ENCODE results near the gene GKN1.

Gene GKN1

DNA sequence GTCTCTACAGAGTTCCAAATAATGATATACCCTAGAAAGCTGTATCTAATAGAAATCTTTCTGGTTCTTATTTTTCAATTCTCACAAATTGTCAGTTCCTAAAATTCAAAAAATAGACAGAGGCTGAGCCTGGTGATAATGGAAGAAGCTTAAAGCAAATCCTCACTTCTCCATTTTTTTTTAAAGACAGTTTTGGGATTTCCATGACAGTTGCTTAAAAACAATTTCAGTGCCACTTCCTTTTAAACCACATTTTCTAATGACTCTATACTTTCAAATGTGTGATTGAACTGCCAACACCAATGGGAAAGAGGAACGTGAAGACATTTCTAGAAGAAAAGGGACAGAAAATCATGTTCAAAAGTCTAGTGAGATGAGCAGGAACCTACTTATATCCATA, 25.7 kb upstream of the GKN1 start (continued):
- TF ChIP-seq, protein P1, sequence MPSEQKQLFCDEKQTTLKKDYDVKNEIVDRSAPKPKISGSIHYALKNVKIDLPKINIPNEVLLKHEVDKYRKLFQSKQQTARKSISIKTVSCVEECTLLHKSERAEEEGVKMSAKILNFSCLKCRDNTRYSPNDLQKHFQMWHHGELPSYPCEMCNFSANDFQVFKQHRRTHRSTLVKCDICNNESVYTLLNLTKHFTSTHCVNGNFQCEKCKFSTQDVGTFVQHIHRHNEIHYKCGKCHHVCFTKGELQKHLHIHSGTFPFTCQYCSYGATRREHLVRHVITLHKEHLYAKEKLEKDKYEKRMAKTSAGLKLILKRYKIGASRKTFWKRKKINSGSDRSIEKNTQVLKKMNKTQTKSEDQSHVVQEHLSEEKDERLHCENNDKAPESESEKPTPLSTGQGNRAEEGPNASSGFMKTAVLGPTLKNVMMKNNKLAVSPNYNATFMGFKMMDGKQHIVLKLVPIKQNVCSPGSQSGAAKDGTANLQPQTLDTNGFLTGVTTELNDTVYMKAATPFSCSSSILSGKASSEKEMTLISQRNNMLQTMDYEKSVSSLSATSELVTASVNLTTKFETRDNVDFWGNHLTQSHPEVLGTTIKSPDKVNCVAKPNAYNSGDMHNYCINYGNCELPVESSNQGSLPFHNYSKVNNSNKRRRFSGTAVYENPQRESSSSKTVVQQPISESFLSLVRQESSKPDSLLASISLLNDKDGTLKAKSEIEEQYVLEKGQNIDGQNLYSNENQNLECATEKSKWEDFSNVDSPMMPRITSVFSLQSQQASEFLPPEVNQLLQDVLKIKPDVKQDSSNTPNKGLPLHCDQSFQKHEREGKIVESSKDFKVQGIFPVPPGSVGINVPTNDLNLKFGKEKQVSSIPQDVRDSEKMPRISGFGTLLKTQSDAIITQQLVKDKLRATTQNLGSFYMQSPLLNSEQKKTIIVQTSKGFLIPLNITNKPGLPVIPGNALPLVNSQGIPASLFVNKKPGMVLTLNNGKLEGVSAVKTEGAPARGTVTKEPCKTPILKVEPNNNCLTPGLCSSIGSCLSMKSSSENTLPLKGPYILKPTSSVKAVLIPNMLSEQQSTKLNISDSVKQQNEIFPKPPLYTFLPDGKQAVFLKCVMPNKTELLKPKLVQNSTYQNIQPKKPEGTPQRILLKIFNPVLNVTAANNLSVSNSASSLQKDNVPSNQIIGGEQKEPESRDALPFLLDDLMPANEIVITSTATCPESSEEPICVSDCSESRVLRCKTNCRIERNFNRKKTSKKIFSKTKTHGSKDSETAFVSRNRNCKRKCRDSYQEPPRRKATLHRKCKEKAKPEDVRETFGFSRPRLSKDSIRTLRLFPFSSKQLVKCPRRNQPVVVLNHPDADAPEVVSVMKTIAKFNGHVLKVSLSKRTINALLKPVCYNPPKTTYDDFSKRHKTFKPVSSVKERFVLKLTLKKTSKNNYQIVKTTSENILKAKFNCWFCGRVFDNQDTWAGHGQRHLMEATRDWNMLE (tag by site-specific recombination; conservative IDR thresholded peaks at IDR 0.05; ENCODE audit: low read depth): no peak
- TF ChIP-seq ZNF16 (tag by site-specific recombination; IDR thresholded peaks at IDR 0.05; ENCODE audit: low read depth) (no peak), ZNF555 (tag by site-specific recombination; conservative IDR thresholded peaks at IDR 0.05) (no peak), ZNF335 (tag by site-specific recombination; conservative IDR thresholded peaks at IDR 0.05) (no peak), ZNF366 (tag by site-specific recombination; conservative IDR thresholded peaks at IDR 0.05) (no peak), ZNF24 (tag by site-specific recombination; IDR thresholded peaks at IDR 0.05) (no peak)
- TF ChIP-seq, protein P2, sequence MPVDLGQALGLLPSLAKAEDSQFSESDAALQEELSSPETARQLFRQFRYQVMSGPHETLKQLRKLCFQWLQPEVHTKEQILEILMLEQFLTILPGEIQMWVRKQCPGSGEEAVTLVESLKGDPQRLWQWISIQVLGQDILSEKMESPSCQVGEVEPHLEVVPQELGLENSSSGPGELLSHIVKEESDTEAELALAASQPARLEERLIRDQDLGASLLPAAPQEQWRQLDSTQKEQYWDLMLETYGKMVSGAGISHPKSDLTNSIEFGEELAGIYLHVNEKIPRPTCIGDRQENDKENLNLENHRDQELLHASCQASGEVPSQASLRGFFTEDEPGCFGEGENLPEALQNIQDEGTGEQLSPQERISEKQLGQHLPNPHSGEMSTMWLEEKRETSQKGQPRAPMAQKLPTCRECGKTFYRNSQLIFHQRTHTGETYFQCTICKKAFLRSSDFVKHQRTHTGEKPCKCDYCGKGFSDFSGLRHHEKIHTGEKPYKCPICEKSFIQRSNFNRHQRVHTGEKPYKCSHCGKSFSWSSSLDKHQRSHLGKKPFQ (tag by site-specific recombination; IDR thresholded peaks at IDR 0.05): no peak
- TF ChIP-seq, protein P3, sequence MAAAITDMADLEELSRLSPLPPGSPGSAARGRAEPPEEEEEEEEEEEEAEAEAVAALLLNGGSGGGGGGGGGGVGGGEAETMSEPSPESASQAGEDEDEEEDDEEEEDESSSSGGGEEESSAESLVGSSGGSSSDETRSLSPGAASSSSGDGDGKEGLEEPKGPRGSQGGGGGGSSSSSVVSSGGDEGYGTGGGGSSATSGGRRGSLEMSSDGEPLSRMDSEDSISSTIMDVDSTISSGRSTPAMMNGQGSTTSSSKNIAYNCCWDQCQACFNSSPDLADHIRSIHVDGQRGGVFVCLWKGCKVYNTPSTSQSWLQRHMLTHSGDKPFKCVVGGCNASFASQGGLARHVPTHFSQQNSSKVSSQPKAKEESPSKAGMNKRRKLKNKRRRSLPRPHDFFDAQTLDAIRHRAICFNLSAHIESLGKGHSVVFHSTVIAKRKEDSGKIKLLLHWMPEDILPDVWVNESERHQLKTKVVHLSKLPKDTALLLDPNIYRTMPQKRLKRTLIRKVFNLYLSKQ (tag by site-specific recombination; IDR thresholded peaks at IDR 0.05; ENCODE audit: borderline replicate concordance): no peak

DNA sequence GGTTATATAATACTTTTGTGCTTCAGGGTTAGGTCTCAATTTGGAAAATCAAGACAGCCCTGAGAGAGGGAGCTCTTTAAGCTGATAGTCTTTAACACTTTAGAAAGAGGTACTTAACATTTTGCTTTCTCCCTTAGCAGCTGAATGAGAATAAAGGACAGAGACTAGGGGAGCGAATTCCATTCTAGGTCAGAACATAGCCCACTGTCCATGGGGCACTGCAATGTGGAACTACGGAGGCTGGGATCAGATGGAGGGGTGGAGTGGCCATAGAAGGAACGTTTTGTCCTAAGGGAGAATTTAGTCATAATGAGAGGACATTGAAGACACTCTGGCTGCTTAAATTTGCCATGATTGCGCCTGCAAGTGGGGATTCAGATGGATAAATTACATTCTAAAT, 22.5 kb upstream of the GKN1 start:
- Histone ChIP-seq H3K9me3 (ENCODE audit: control insufficient read depth, insufficient read depth, low read depth, low read length) (no peaks in the 10 kb centered on the region), H3K4me3 (ENCODE audit: low read depth, low read length) (no peak overlapping the region), H3K4me1 (ENCODE audit: control insufficient read depth, insufficient read depth, low read length) (no peaks in the 10 kb centered on the region), H3K27ac (ENCODE audit: extremely low read depth, low read depth, low read length) (no peak overlapping the region), H3K36me3 (ENCODE audit: control insufficient read depth in 2 of 2, insufficient read depth in 1 of 2, low read length in 2 of 2) (no peaks in the 10 kb centered on the region)
- TF ChIP-seq, protein P4, sequence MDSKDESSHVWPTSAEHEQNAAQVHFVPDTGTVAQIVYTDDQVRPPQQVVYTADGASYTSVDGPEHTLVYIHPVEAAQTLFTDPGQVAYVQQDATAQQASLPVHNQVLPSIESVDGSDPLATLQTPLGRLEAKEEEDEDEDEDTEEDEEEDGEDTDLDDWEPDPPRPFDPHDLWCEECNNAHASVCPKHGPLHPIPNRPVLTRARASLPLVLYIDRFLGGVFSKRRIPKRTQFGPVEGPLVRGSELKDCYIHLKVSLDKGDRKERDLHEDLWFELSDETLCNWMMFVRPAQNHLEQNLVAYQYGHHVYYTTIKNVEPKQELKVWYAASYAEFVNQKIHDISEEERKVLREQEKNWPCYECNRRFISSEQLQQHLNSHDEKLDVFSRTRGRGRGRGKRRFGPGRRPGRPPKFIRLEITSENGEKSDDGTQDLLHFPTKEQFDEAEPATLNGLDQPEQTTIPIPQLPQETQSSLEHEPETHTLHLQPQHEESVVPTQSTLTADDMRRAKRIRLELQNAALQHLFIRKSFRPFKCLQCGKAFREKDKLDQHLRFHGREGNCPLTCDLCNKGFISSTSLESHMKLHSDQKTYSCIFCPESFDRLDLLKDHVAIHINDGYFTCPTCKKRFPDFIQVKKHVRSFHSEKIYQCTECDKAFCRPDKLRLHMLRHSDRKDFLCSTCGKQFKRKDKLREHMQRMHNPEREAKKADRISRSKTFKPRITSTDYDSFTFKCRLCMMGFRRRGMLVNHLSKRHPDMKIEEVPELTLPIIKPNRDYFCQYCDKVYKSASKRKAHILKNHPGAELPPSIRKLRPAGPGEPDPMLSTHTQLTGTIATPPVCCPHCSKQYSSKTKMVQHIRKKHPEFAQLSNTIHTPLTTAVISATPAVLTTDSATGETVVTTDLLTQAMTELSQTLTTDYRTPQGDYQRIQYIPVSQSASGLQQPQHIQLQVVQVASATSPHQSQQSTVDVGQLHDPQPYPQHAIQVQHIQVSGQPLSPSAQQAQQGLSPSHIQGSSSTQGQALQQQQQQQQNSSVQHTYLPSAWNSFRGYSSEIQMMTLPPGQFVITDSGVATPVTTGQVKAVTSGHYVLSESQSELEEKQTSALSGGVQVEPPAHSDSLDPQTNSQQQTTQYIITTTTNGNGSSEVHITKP (tag by site-specific recombination; IDR thresholded peaks at IDR 0.05): no peak
- TF ChIP-seq ZNF530 (tag by site-specific recombination; IDR thresholded peaks at IDR 0.05; ENCODE audit: low read depth) (no peak), ZNF48 (tag by site-specific recombination; IDR thresholded peaks at IDR 0.05) (no peak), ZFHX2 (tag by site-specific recombination; conservative IDR thresholded peaks at IDR 0.05) (no peak), ZFP41 (tag by site-specific recombination; IDR thresholded peaks at IDR 0.05; ENCODE audit: borderline replicate concordance) (no peak), ZNF610 (tag by site-specific recombination; IDR thresholded peaks at IDR 0.05; ENCODE audit: borderline replicate concordance) (no peak), KLF16 (tag by site-specific recombination; IDR thresholded peaks at IDR 0.05) (no peak), ZNF677 (tag by site-specific recombination; IDR thresholded peaks at IDR 0.05) (no peak), ZBTB20 (tag by site-specific recombination; IDR thresholded peaks at IDR 0.05) (no peak), ZNF626 (tag by site-specific recombination; IDR thresholded peaks at IDR 0.05) (no peak)
- TF ChIP-seq, protein P5, sequence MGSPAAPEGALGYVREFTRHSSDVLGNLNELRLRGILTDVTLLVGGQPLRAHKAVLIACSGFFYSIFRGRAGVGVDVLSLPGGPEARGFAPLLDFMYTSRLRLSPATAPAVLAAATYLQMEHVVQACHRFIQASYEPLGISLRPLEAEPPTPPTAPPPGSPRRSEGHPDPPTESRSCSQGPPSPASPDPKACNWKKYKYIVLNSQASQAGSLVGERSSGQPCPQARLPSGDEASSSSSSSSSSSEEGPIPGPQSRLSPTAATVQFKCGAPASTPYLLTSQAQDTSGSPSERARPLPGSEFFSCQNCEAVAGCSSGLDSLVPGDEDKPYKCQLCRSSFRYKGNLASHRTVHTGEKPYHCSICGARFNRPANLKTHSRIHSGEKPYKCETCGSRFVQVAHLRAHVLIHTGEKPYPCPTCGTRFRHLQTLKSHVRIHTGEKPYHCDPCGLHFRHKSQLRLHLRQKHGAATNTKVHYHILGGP (tag by site-specific recombination; IDR thresholded peaks at IDR 0.05): no peak
- TF ChIP-seq, protein P6, sequence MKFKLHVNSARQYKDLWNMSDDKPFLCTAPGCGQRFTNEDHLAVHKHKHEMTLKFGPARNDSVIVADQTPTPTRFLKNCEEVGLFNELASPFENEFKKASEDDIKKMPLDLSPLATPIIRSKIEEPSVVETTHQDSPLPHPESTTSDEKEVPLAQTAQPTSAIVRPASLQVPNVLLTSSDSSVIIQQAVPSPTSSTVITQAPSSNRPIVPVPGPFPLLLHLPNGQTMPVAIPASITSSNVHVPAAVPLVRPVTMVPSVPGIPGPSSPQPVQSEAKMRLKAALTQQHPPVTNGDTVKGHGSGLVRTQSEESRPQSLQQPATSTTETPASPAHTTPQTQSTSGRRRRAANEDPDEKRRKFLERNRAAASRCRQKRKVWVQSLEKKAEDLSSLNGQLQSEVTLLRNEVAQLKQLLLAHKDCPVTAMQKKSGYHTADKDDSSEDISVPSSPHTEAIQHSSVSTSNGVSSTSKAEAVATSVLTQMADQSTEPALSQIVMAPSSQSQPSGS (tag by site-specific recombination; IDR thresholded peaks at IDR 0.05; ENCODE audit: low read depth): no peak
- POLR2A ChIA-PET: no interaction called here
- CTCF ChIA-PET: interaction anchor here (2.5 kb wide), 1 partner anchor 8 kb away, joined by 17 read pairs; no protein-coding TSS in a partner anchor

All from HEK293 (cell line).